Hematopoietic multipotent progenitor cell treated with erythropoietin and hydrocortisone succinate and interleukin-3 and kit ligand, for 8 days (in vitro differentiated cells): ENCODE results near the gene TUBA8.
"Not testable (repeated sequence)": the region's sequence is repeated elsewhere in the genome, so short reads cannot be mapped to it uniquely, and the experiment has no call there.

Source experiments
- DNase-seq: peaks from one replicate; pipeline ENCODE4 v3.0.0-alpha.2; 2015

Gene TUBA8

GRCh38 chr22:18136563-18137320, 26.1 kb downstream of the TUBA8 start:
- DNase-seq = no peak

GRCh38 chr22:18141004-18141403, 30.4 kb downstream of the TUBA8 start:
- DNase-seq = not testable (repeated sequence)

- DNase-seq = no peak
Measured at GRCh38 chr22:18144105-18144504, 33.5 kb downstream of the TUBA8 start.

GRCh38 chr22:18145676-18146388, 35.2 kb downstream of the TUBA8 start:
- no peak for DNase-seq

- DNase-seq = no peak
Measured at GRCh38 chr22:18146389-18146753, 35.8 kb downstream of the TUBA8 start.

GRCh38 chr22:18147791-18148190, 37.2 kb downstream of the TUBA8 start:
- DNase-seq = no peak

- no peak for DNase-seq
Measured at GRCh38 chr22:18148293-18148965, 37.8 kb downstream of the TUBA8 start.

- DNase-seq = no peak
Measured at GRCh38 chr22:18152519-18152918, 41.9 kb downstream of the TUBA8 start.

GRCh38 chr22:18154821-18155390, 44.3 kb downstream of the TUBA8 start:
- no peak for DNase-seq

GRCh38 chr22:18155546-18155945, 44.9 kb downstream of the TUBA8 start:
- not testable (repeated sequence) for DNase-seq

GRCh38 chr22:18156878-18157713, 46.5 kb downstream of the TUBA8 start:
- DNase-seq = peak; percentile 61

GRCh38 chr22:18157714-18158028, 47.1 kb downstream of the TUBA8 start:
- DNase-seq = no peak

GRCh38 chr22:18160641-18161040, 50.0 kb downstream of the TUBA8 start:
- not testable (repeated sequence) for DNase-seq

GRCh38 chr22:18163843-18164242, 53.2 kb downstream of the TUBA8 start:
- not testable (repeated sequence) for DNase-seq

GRCh38 chr22:18164584-18164983, 54.0 kb downstream of the TUBA8 start:
- not testable (repeated sequence) for DNase-seq

GRCh38 chr22:18165356-18165755, 54.7 kb downstream of the TUBA8 start:
- not testable (repeated sequence) for DNase-seq

- not testable (repeated sequence) for DNase-seq
Measured at GRCh38 chr22:18170284-18170683, 59.7 kb downstream of the TUBA8 start.

- not testable (repeated sequence) for DNase-seq
Measured at GRCh38 chr22:18172203-18172602, 61.6 kb downstream of the TUBA8 start.

- not testable (repeated sequence) for DNase-seq
Measured at GRCh38 chr22:18172776-18173175, 62.2 kb downstream of the TUBA8 start.

GRCh38 chr22:18173441-18173840, 62.8 kb downstream of the TUBA8 start:
- DNase-seq = not testable (repeated sequence)
